COLO829 (cell line): Measurements from ENCODE around the gene DEK.
"Not testable (repeated sequence)": the region's sequence is repeated elsewhere in the genome, so short reads cannot be mapped to it uniquely, and the experiment has no call there.

Experiments
- DNase-seq: peaks from one replicate; pipeline ENCODE4 v3.0.0; 2012; ENCODE audit warnings: low spot score

Gene DEK, protein sequence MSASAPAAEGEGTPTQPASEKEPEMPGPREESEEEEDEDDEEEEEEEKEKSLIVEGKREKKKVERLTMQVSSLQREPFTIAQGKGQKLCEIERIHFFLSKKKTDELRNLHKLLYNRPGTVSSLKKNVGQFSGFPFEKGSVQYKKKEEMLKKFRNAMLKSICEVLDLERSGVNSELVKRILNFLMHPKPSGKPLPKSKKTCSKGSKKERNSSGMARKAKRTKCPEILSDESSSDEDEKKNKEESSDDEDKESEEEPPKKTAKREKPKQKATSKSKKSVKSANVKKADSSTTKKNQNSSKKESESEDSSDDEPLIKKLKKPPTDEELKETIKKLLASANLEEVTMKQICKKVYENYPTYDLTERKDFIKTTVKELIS

GRCh38 chr6:18264219-18264922 is at the start of gene DEK:
DEK (minus strand) TSS chr6:18264530; CDS start chr6:18263987, 543 bp downstream.
- peak; percentile 80 for DNase-seq

GRCh38 chr6:18312368-18312767 is 48.0 kb upstream of the DEK start:
- no peak for DNase-seq

GRCh38 chr6:18310010-18310409 is 45.7 kb upstream of the DEK start:
- not testable (repeated sequence) for DNase-seq

GRCh38 chr6:18309046-18309445 is 44.7 kb upstream of the DEK start:
- no peak for DNase-seq

DNA sequence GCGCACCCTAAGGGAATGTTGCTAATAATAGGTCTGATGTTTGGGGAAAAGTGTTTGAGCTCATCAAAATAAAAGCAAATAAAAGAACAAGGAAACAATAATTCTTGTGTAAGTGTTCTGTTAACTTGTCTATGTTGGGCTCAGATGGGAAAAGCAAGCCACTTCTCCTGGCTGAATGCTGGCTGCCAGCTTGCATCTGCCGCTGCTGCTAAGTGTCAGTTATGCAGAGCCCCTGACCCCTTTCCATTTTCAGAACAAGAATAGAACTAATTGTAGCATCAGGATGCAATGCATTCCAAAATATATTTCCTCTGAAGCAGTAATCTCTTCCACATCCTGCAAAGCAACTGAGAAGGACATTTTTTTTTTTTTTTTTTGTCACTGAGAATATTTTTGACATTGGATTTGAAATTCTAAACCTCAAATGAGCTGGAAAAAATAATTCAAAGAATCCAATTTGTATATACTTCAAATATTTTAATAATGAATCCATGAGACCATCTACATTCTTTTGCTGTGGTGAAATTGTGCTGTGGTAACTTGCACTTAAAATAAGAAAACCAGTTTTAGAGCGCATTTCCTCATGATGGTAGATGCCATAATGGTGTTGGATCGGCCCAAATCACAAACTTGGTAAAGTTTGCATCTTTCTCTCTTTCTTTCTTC is 43.9 kb upstream of the DEK start:
- DNase-seq = no peak

DNA sequence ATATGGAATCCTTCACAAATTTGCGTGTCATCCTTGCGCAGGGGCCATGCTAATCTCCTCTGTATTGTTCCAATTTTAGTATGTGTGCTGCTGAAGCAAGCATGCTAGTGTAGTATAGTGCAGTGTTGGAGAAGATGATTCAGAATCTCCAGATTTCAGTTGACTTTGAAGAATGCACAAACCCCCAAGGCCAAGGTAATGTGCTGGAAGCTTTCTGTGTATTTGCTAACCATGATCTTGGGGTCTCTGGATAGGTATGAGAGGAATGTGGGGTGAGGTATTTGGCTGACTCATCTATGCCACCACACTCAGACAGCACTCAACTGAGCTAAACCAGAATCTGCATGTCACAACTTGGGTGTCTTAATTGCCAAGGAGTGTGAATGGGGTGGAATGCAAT is 42.6 kb upstream of the DEK start:
- no peak for DNase-seq

DNA sequence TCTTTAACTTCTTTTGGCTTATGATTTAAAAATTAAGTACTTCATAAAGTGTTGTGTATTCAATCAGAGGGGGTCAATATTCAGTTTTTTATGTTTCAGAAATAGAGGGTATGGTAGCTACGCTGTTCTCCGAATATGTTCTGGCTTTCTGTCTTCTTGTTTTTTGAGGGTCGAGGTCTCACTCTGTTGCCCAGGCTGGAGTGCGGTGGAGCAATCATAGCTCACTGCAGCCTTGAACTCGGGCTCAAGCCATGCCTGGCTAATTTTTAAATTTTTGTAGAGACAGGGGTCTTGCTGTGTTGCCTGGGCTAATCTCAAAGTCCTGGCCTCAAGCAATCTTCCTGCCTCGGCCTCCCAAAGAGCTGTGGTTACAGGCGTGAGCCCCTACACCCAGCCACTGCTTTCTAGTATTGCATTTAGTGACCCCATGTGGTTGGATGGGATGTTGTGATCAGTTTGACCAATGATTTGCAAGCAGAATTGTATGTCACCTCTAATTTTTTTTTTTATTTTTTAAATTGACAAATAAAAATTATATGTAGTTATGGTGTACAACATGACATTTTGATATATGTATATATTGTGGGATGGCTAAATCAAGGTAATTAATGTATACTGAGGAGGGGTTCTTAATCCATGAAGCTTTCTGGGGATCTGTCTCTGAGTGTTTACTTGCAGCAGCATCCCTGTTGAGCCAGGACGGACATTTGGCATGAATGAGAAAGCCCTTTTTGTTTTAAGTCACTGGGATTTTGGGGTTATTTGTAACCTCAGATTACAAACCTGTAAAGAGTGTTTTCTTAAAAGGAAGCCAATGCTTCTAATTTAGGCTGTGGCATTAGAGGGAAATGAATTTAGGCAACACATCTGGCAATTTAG is 38.5 kb upstream of the DEK start:
- no peak for DNase-seq

DNA sequence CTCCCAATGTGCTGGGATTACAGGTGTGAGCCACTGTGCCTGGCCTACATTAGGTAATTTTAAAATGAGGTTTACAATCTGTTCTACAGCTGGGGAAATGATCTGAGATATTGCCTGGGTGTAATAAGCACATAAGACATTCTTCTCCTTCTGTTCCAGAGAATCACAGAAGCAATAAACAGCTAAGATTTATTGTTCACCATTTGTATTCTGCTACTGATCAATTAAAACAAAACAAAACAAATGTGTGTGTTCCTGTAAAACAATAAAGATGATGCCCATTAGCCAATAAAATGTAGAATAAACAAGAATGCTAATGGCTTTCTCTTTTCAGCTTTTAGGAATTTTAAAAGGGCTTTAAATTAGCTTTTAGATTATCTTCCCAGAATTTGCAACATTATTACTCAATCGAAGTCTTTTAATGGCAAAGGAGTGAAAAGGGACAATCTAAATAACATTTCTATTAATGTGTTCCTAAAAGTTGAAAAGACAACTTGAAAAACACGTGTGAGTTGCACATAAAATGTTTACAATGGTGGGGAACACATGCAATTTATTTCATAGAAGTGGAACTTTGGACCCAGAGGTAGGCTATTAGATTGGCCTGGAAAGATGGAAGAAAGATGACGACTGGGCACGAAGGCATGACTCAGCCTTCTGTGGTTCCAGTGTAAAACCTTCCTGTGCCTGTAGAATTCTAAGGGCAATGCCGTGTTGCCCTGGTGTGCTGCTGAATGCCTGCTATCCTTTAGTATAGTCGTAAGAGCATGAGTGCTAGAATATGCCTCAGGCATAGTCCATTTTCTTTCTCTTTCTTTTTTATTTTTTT is 29.0 kb upstream of the DEK start:
- peak; percentile 21 for DNase-seq

- no peak for DNase-seq
Observed at GRCh38 chr6:18289283-18289682, 25.0 kb upstream of the DEK start.

GRCh38 chr6:18284261-18284660 is 19.9 kb upstream of the DEK start:
- no peak for DNase-seq

- DNase-seq = no peak
Observed at GRCh38 chr6:18281564-18281963, 17.2 kb upstream of the DEK start.

GRCh38 chr6:18280084-18280483 is 15.8 kb upstream of the DEK start:
- no peak for DNase-seq

GRCh38 chr6:18279422-18279821 is 15.1 kb upstream of the DEK start:
- no peak for DNase-seq

DNA sequence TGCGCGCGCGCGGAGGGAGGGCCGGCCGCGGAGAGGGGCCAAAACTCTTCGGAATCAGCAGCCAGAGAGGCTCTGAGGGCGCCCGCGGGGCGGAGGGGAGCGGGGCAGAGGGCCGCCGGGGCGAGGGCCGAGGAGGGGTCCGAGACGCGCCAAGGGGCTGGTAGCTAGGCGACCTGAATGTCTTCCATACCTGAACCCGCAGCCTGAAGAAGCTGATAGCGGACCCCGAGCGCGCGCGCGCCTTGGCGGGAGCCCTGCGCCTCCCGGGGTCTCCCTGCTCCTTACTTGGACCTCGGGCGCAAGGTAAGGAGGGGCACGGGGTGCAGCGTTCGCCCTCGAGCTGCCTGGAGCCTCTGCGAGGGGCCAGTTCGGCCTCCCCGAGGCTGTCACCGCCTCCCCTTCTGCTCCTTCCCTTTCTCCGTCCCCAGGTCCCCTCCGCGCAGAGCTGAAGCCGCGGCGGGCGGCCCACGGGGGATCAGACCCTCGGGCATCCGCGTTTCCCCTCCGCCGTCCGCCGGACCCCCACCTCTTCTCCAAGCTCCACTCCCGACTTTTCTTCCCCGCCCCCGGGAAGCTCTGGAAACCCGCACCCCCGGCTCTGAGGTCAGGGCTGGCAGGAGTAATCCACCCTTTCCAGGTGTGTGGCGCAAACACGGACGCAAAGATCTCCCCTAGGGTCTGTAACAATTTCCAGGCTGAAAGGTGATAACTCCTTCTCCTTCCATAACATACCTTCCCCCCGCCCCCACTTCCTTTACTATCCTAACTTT is 13.1 kb upstream of the DEK start:
- DNase-seq = no peak

DNA sequence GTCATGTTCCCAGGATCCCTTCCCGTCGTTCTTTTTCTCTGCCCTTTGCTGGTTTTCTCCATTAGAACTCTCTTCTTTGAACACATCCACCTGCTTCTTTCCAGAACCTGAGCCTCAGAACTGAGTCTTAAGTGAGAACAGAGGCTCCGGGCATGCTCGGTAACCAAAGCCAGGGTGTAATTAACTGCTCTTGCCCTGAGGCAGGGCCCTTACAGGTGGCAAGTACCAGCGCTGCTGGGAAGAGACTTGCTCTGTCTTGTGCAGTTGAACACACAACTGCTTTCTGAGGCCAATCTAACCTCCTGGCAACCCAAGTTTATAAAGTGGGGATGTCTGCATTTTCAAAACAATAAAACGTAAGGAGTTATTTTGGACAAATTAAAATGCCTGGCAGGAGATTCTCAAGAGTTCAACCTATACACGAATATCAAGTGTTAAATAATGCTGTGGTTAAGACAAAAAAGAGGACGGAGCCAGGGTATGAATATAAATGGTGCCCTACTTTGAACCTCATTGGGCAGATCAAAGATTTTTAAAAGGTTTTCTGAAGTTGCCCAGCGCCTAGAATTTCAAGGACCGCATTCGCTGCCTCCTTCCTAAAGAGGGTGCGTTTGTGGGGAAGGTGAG is 12.4 kb upstream of the DEK start:
- DNase-seq = no peak

DNA sequence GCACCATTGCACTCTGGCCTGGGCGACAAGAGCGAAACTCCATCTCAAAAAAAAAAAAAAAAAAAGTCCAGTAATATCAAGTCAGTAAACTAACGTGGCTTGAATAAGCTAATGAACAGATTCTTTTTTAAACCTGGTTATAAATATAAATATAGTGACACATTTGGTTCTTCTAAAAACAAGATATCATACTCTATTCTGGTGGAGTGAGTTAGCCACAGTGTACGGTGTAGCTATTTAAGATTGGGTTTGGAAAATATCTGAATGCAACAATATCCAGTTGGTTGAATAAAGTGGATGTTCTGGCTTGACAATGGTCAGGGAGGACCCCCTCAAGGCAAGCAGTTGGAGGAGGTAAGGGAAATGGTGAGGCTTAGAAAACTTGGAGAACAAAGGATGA is 5.9 kb upstream of the DEK start:
- no peak for DNase-seq

DNA sequence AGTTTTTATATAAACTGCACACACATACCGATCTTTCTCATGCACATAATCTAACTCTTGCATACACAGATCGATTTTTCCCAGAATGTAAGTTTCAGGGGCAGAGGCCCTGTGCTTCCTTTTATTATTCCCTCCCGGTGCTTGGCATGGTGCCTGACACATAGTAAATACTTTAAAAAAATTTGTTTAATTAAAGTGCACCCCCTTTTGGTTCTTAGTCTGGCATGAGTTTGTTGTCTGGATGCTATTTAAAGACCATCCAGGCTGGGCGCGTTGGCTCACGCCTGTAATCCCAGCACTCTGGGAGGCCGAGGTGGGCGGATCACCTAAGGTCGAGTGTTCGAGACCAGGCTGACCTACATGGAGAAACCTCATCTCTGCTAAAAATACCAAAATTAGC is 5.4 kb upstream of the DEK start:
- DNase-seq = no peak

DNA sequence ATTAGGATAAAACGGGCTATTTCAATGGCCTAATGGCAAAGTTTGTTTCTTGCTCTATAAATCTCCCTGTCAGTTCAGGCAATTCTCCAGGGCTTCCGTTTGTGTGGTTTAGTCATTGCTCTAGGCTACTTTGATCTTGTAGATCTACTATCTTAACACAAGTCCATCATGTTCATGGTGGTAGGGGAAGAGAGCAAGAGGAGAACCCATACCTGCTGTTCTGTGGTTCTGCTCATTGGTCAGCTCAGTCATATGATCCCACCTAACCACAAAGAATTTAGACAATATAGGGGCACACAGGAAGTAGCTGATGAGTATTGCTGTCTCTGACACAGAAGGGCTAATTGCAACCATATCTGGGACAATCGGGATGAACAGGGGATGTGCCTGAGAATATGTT is 4.9 kb upstream of the DEK start:
- peak; percentile 59 for DNase-seq

DNA sequence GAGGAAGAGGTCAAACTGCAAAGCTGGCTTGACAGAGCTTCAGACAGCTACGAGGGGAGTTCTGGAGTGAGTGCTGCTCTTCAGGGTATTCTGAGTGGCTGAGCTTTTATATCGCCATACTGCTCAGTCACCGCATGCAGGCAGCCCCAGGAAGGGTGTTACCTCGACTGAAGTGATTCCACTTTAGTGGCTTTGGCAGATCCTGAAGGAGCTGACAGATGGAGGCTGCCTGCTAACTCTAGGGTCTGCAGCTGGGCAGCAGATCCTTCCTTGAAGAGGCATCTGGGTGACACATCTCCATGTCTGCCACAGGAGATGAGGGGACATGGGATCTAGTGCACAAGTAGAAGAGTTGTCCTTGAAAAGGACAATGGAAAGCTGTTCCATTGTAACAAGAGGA is 3.7 kb upstream of the DEK start:
- DNase-seq = no peak

GRCh38 chr6:18266523-18266912 is 2.2 kb upstream of the DEK start:
- no peak for DNase-seq
